SK-N-SH (cell line): ENCODE data around the gene OR2B6.

Experiments
- CHD2 ChIP-seq: fragments of 150-350 bp; IDR thresholded peaks from 2 replicates; pipeline ENCODE4 v1.6.1; 2018; ENCODE audit warnings: low read length; ENCODE audit not compliant: partially characterized antibody
- CTCF ChIP-seq: fragments of 200-600 bp; sonication (generic); IDR thresholded peaks from 2 replicates; pipeline ENCODE4 v1.6.1; 2017; ENCODE audit warnings: antibody characterized with exemption, mild to moderate bottlenecking, moderate library complexity
- EP300 ChIP-seq, 2 experiments: IDR thresholded peaks; 2 replicates each; pipeline versions ENCODE4 v1.4.0 to v1.6.1; 2012; ENCODE audit warnings: borderline replicate concordance in 1 of 2, low read depth in 1 of 2, low read length in 1 of 2
- EZH2phosphoT487 ChIP-seq: fragments of 200-600 bp; sonication (generic); IDR thresholded peaks from 2 replicates; pipeline ENCODE4 v1.6.1; 2017; ENCODE audit warnings: low read depth, mixed run types, mild to moderate bottlenecking, antibody characterized with exemption, moderate library complexity, borderline replicate concordance
- GABPA ChIP-seq: IDR thresholded peaks from 2 replicates; pipeline ENCODE4 v1.4.0; 2012; ENCODE audit warnings: low read depth, mild to moderate bottlenecking
- MAX ChIP-seq: IDR thresholded peaks from 2 replicates; pipeline ENCODE4 v1.4.0; 2012; ENCODE audit warnings: low read depth
- RCOR1 ChIP-seq: fragments of 150-350 bp; IDR thresholded peaks from 2 replicates; pipeline ENCODE4 v1.6.1; 2017; ENCODE audit warnings: antibody characterized with exemption, low read length
- REST ChIP-seq: IDR thresholded peaks from 2 replicates; pipeline ENCODE4 v1.6.1; 2012; ENCODE audit warnings: mild to moderate bottlenecking, low read depth, low read length, moderate library complexity
- RFX5 ChIP-seq: IDR thresholded peaks from 2 replicates; pipeline ENCODE4 v1.6.1; 2012; ENCODE audit warnings: mild to moderate bottlenecking, improper control_type of control experiment, low read length
- SMC3 ChIP-seq: IDR thresholded peaks from 2 replicates; pipeline ENCODE4 v1.6.1; 2012; ENCODE audit warnings: low read depth, low read length, improper control_type of control experiment
- TCF12 ChIP-seq: IDR thresholded peaks from 2 replicates; pipeline ENCODE4 v1.4.0; 2012
- YY1 ChIP-seq: IDR thresholded peaks from 2 replicates; pipeline ENCODE4 v1.4.0; 2012; ENCODE audit warnings: low read depth, mild to moderate bottlenecking
- TF ChIP-seq, protein P1 (sequence below): fragments of 150-350 bp; IDR thresholded peaks from 2 replicates; pipeline ENCODE4 v1.6.1; 2017; ENCODE audit warnings: antibody characterized with exemption, low read length, low read depth, borderline replicate concordance
- TF ChIP-seq, protein P2 (sequence below): IDR thresholded peaks from 2 replicates; pipeline ENCODE4 v1.4.0; 2012; ENCODE audit warnings: low read depth, borderline replicate concordance

DNA sequence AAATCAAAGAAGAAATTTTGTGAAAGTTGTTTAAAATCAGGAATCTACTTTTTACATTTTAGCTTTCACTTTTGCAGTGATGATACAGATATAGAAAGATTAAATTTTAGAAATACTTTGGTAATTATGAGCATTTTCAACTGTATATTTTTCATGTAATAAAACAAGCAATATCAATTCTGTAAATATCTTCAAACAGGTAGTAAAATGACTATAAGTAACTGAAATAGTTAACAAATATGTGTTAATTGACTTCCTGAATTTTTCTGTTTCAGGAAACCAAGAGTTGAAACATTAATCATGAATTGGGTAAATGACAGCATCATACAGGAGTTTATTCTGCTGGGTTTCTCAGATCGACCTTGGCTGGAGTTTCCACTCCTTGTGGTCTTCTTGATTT lies at the start of gene OR2B6:
- TF ChIP-seq RFX5 (no peak), REST (no peak), CHD2 (no peak), CTCF (no peak), EP300 (IDR thresholded peaks at IDR 0.05; ENCODE audit: borderline replicate concordance in 1 of 2, low read depth in 1 of 2, low read length in 1 of 2) (no peak), TCF12 (no peak), SMC3 (no peak), MAX (no peak), EZH2phosphoT487 (no peak), GABPA (no peak), RCOR1 (no peak), YY1 (no peak)
- TF ChIP-seq, protein P1, sequence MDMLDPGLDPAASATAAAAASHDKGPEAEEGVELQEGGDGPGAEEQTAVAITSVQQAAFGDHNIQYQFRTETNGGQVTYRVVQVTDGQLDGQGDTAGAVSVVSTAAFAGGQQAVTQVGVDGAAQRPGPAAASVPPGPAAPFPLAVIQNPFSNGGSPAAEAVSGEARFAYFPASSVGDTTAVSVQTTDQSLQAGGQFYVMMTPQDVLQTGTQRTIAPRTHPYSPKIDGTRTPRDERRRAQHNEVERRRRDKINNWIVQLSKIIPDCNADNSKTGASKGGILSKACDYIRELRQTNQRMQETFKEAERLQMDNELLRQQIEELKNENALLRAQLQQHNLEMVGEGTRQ: no peak
- TF ChIP-seq, protein P2, sequence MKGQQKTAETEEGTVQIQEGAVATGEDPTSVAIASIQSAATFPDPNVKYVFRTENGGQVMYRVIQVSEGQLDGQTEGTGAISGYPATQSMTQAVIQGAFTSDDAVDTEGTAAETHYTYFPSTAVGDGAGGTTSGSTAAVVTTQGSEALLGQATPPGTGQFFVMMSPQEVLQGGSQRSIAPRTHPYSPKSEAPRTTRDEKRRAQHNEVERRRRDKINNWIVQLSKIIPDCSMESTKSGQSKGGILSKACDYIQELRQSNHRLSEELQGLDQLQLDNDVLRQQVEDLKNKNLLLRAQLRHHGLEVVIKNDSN: no peak
